ENCODE data around the gene TANK.

DNA sequence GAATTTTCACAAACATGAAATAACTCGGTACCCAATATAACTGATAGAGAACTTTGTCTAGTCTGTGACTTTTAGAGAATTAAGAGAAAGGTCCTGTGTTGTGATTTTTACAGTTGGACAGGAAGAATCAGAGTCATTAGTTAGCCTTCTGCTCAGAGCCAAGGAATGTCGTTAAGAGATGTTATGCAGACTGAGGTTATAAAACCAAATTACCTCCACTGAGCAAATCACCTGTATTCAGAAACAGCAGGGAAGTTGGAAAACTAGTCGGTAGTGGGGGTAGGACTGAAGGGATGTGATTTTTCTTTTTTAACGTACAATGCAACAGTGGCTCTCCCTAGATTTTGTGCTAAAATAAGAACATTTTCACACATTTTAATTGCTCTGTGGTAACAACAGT is 18.5 kb downstream of the TANK start:
- TF ChIP-seq, protein P1, sequence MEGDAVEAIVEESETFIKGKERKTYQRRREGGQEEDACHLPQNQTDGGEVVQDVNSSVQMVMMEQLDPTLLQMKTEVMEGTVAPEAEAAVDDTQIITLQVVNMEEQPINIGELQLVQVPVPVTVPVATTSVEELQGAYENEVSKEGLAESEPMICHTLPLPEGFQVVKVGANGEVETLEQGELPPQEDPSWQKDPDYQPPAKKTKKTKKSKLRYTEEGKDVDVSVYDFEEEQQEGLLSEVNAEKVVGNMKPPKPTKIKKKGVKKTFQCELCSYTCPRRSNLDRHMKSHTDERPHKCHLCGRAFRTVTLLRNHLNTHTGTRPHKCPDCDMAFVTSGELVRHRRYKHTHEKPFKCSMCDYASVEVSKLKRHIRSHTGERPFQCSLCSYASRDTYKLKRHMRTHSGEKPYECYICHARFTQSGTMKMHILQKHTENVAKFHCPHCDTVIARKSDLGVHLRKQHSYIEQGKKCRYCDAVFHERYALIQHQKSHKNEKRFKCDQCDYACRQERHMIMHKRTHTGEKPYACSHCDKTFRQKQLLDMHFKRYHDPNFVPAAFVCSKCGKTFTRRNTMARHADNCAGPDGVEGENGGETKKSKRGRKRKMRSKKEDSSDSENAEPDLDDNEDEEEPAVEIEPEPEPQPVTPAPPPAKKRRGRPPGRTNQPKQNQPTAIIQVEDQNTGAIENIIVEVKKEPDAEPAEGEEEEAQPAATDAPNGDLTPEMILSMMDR (IDR thresholded peaks at IDR 0.05; ENCODE audit: borderline replicate concordance, extremely low read depth, low read length, poor library complexity, severe bottlenecking) = no peak
- no peak for TF ChIP-seq EZH2 (IDR thresholded peaks at IDR 0.05; ENCODE audit: borderline replicate concordance, low read depth, low read length, severe bottlenecking)
